ENCODE results near the gene NAT14. TPM values are rescaled to one million over a fixed set of nuclear protein-coding genes. Genes with fewer than 3 reads are reported as not detected.

Gene NAT14
- total RNA-seq, 1 experiment from 2014 or later, result 55.3 TPM

DNA sequence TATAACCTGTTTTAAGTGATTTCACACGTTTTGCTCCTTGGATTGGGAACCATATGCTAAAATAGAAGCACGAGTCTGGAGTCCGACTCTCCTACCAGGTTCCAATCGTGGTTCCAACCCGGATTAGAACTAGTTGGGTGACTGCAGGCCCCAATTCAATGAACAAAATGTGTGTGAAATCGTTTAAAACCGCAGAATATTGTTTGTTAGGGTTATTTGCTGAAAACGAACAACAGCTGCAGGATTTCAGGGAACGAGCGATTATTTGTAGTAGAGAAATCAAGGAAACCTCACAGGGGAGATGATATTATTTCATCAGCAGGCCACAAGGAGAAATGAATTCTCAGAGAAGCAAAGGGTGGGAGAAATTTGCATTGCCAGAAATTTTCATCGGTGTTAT, 20.0 kb downstream of the NAT14 start:
- RAD21 ChIA-PET (ENCODE audit: low non-redundant PET in 1 of 2, low total read pairs in 2 of 2, uncharacterized antibody in 2 of 2, unreplicated experiment in 2 of 2), result no interaction called here
- ATAC-seq, result no peak
- CTCF ChIA-PET, result interaction anchor here (1.9 to 2.3 kb wide), 2 partner anchors 28 to 38 kb away, joined by 10 to 15 read pairs; partner anchors contain the start of gene ZNF628

More for the DNA sequence above, 20.0 kb downstream of the NAT14 start:
- no TSS peak for BruUV-seq (replicated peaks)
- Histone ChIP-seq H3K79me2 (ENCODE audit: insufficient read depth, low read length) (no peaks in the 10 kb centered on the region), H3K27me3 (ENCODE audit: insufficient read depth, low read length) (no peaks in the 10 kb centered on the region), H3K4me3 (replicated peaks in 1 of 2; ENCODE audit: low read depth in 1 of 2, low read length in 2 of 2) (no peak overlapping the region), H3K9me2 (ENCODE audit: insufficient read depth) (no peaks in the 10 kb centered on the region), H3K4me1 (ENCODE audit: control insufficient read depth in 1 of 2, insufficient read depth in 2 of 2, low read length in 2 of 2) (peaks cover 0 to 4% of the 10 kb centered on the region in 2 experiments; a peak in 1 of 4 replicates), H3K9ac (ENCODE audit: low read length) (no peak overlapping the region), H3K36me3 (ENCODE audit: control insufficient read depth in 1 of 2, insufficient read depth in 2 of 2, low read length in 2 of 2) (no peaks in the 10 kb centered on the region), H4K20me1 (ENCODE audit: insufficient read depth) (no peaks in the 10 kb centered on the region), H3K9me3 (ENCODE audit: control insufficient read depth in 1 of 2, insufficient read depth in 1 of 2, low read depth in 1 of 2, low read length in 2 of 2) (no peaks in the 10 kb centered on the region), H3K27ac (ENCODE audit: low read depth, low read length) (no peak overlapping the region), H3K4me2 (ENCODE audit: low read length) (no peak overlapping the region), H2AFZ (ENCODE audit: low read depth, low read length, poor library complexity, severe bottlenecking) (no peak overlapping the region)
- no peak for TF ChIP-seq RAD21 (IDR thresholded peaks at IDR 0.05; ENCODE audit: low read depth)
- TF ChIP-seq ZFX (IDR thresholded peaks at IDR 0.05), result no peak
- no peak for TF ChIP-seq ZNF274 (IDR thresholded peaks at IDR 0.05; ENCODE audit: low read depth, low read length)
- no peak for TF ChIP-seq CEBPB (IDR thresholded peaks at IDR 0.05; ENCODE audit: low read depth)
- no peak for TF ChIP-seq EZH2phosphoT487 (IDR thresholded peaks at IDR 0.05; ENCODE audit: borderline replicate concordance)
- TF ChIP-seq SRF (IDR thresholded peaks at IDR 0.05; ENCODE audit: low read depth), result no peak
- no peak for TF ChIP-seq YY1 (IDR thresholded peaks at IDR 0.05; ENCODE audit: extremely low read depth, insufficient replicate concordance, low read depth, low read length)
- TF ChIP-seq, protein P1, sequence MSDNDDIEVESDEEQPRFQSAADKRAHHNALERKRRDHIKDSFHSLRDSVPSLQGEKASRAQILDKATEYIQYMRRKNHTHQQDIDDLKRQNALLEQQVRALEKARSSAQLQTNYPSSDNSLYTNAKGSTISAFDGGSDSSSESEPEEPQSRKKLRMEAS (IDR thresholded peaks at IDR 0.05), result no peak
- TF ChIP-seq, protein P2, sequence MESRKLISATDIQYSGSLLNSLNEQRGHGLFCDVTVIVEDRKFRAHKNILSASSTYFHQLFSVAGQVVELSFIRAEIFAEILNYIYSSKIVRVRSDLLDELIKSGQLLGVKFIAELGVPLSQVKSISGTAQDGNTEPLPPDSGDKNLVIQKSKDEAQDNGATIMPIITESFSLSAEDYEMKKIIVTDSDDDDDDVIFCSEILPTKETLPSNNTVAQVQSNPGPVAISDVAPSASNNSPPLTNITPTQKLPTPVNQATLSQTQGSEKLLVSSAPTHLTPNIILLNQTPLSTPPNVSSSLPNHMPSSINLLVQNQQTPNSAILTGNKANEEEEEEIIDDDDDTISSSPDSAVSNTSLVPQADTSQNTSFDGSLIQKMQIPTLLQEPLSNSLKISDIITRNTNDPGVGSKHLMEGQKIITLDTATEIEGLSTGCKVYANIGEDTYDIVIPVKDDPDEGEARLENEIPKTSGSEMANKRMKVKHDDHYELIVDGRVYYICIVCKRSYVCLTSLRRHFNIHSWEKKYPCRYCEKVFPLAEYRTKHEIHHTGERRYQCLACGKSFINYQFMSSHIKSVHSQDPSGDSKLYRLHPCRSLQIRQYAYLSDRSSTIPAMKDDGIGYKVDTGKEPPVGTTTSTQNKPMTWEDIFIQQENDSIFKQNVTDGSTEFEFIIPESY (IDR thresholded peaks at IDR 0.05; ENCODE audit: extremely low read depth, insufficient replicate concordance, low read length), result no peak
- no peak for TF ChIP-seq POLR2AphosphoS5 (IDR thresholded peaks at IDR 0.05; ENCODE audit: low read depth, low read length)
- TF ChIP-seq, protein P3, sequence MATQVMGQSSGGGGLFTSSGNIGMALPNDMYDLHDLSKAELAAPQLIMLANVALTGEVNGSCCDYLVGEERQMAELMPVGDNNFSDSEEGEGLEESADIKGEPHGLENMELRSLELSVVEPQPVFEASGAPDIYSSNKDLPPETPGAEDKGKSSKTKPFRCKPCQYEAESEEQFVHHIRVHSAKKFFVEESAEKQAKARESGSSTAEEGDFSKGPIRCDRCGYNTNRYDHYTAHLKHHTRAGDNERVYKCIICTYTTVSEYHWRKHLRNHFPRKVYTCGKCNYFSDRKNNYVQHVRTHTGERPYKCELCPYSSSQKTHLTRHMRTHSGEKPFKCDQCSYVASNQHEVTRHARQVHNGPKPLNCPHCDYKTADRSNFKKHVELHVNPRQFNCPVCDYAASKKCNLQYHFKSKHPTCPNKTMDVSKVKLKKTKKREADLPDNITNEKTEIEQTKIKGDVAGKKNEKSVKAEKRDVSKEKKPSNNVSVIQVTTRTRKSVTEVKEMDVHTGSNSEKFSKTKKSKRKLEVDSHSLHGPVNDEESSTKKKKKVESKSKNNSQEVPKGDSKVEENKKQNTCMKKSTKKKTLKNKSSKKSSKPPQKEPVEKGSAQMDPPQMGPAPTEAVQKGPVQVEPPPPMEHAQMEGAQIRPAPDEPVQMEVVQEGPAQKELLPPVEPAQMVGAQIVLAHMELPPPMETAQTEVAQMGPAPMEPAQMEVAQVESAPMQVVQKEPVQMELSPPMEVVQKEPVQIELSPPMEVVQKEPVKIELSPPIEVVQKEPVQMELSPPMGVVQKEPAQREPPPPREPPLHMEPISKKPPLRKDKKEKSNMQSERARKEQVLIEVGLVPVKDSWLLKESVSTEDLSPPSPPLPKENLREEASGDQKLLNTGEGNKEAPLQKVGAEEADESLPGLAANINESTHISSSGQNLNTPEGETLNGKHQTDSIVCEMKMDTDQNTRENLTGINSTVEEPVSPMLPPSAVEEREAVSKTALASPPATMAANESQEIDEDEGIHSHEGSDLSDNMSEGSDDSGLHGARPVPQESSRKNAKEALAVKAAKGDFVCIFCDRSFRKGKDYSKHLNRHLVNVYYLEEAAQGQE (IDR thresholded peaks at IDR 0.05; ENCODE audit: low read depth), result no peak
- no peak for TF ChIP-seq SP1 (IDR thresholded peaks at IDR 0.05; ENCODE audit: low read depth)
- TF ChIP-seq TCF7L2 (IDR thresholded peaks at IDR 0.05; ENCODE audit: borderline replicate concordance, extremely low read depth, insufficient read depth, insufficient read length), result no peak
- no peak for TF ChIP-seq CBX3 (IDR thresholded peaks at IDR 0.05; ENCODE audit: low read depth)
- POLR2A ChIA-PET, result no interaction called here
- intact Hi-C loops (cut with micrococcal nuclease), result no loop called here
- DNase-seq (ENCODE audit: low read depth, low spot score), result no peak
